ENCODE data around the gene CCDC188.

The CCDC188 gene

DNA sequence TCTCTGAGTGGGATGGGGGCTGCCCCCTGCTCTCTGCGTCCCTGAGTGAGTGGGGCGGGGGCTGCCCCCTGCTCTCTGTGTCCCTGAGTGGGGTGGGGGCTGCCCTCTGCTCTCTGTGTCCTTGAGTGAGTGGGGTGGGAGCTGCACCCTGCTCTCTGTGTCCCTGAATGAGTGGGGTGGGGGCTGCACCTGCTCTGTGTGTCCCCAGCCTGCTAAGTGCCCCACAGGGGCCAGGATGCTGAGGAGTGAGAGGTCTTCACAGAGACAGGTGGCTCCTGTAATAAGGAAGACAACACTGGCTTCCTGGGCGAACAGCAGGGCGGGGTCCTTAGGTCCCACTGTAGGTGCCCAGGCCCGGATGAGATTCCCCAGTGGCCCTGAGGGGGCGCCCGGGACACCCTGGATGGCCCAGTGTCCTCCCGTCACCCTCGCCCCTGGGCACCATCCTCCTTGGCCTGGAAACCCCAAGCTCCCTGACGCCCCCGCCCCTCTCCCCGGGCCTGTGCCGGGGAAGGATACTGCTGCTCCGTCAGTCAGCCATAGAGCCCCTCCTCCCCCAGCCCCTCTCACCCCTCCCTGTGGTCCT lies 3.8 kb upstream of the CCDC188 start:
- H3K4me3 ChIP-seq (replicated peaks; ENCODE audit: low read depth, low read length) = no peak overlapping the region
- TF ChIP-seq CTCF (IDR thresholded peaks at IDR 0.05; ENCODE audit: low read length, missing control alignments) = no peak
- no peak for DNase-seq (ENCODE audit: low read depth)

DNA sequence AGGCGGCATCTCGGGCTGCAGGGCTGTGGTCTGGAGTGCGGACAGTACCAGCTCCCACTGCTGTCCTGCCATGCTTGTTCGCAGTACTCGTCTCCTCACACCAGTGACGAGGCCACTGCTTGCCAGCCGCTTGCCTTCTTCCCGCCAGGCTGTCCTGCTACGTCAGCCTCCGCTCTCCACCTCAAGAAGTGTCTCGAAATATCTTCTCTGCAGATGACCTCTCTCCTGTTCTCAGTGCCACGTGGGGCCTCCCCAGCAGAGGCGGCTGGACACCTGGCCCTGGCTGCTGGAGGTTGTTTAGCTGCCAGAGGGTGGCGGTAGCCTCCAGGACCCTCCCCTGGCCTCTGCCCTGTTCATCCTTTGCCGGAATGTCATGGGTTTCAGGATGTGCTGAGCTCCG lies 3.1 kb upstream of the CCDC188 start:
- no peak for TF ChIP-seq CTCF (IDR thresholded peaks at IDR 0.05; ENCODE audit: low read length, missing control alignments)
- no peak for DNase-seq (ENCODE audit: low read depth)
- H3K4me3 ChIP-seq (replicated peaks; ENCODE audit: low read depth, low read length) = no peak overlapping the region

- TF ChIP-seq CTCF (IDR thresholded peaks at IDR 0.05; ENCODE audit: low read length, missing control alignments) = no peak
- H3K4me3 ChIP-seq (replicated peaks; ENCODE audit: low read depth, low read length) = no peak overlapping the region
- DNase-seq (ENCODE audit: low read depth) = no peak
Observed at GRCh38 chr22:20152464-20152890, 1.6 kb upstream of the CCDC188 start.

DNA sequence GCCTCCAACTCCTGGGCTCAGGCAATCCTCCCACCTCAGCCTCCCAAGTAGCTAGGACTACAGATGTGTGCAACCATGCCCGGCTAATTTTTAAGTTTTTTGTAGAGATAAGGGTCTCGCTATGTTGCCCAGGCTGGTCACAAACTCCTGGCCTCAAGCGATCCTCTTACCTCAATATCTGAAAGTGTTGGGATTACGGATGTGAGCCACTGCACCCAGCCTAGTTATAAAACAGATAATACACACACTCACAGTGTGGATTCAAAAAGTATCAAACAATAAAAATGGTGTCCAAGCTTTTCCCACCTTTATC lies 377 bp upstream of the CCDC188 start:
- no peak for TF ChIP-seq CTCF (IDR thresholded peaks at IDR 0.05; ENCODE audit: low read length, missing control alignments)
- H3K4me3 ChIP-seq (replicated peaks; ENCODE audit: low read depth, low read length) = no peak overlapping the region
- DNase-seq (ENCODE audit: low read depth) = no peak

DNA sequence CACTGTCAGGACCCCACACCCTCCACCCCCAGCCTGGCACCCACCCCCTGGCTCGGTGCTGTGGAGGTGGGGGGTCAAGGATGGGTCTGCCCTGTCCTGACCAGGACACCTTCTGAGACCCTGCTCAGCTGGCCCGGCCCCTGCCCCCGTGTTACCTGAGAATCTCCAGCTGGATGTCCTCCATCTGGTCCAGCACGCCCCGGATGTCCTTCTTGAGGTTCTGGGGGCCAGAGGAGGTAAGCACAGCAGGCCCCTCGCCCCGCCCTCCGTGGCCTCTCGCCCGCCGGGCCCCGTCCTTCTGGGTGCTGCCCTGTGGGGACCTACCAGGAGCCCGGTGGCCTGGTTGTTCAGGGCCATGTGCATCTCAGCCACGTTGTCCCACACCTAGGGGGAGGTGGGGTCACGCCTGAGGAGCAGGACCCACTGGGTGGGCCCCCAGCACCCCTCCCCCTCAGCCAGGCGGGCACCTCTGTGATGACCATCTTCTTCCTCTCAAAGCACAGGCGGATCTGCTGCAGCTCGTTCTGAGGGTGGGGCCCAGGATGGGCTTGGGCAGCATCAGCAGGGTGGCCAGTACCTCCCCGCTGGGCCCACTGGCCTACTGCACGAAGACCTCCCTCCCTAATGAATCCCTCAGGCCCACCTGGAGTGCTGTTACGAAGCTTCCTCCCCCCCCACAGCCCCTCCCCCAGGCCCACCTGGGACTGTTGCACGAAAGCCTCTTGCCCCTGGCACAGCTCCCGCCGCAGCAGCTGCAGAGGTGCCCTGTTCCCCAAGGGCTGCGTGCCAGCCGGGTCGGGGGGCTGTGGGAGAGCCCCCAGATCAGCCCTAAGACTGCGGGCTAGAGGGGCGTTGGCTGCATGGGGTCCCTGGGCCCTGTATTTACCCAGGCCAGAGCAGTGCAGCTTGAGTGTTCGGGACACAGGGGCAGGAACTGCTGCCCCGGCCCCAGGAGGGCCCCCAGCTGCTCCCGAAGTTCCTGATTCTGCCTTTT lies 1.3 kb downstream of the CCDC188 start:
- H3K4me3 ChIP-seq (replicated peaks; ENCODE audit: low read depth, low read length) = no peak overlapping the region
- TF ChIP-seq CTCF (IDR thresholded peaks at IDR 0.05; ENCODE audit: low read length, missing control alignments) = no peak
- no peak for DNase-seq (ENCODE audit: low read depth)

GRCh38 chr22:20148414-20148813 lies 2.4 kb downstream of the CCDC188 start:
- H3K4me3 ChIP-seq (replicated peaks; ENCODE audit: low read depth, low read length) = no peak overlapping the region
- DNase-seq (ENCODE audit: low read depth) = no peak
- no peak for TF ChIP-seq CTCF (IDR thresholded peaks at IDR 0.05; ENCODE audit: low read length, missing control alignments)

Measured in fibroblast of pulmonary artery (primary cell).